A673 (cell line): ENCODE results near the gene GPR141.

Experiments
- CTCF ChIP-seq: fragments of 300-800, 200-600 bp; sonication (generic); conservative IDR thresholded peaks from 2 replicates; pipeline ENCODE4 v1.5.1; 2017; ENCODE audit warnings: low read depth, mild to moderate bottlenecking, antibody characterized with exemption, low read length, moderate library complexity, mixed read lengths
- EZH2 ChIP-seq: fragments of 200-600 bp; sonication (generic); IDR thresholded peaks from 2 replicates; pipeline ENCODE4 v1.6.1; 2017; ENCODE audit warnings: borderline replicate concordance, low read depth, mild to moderate bottlenecking, mixed read lengths, antibody characterized with exemption, low read length; ENCODE audit not compliant: poor library complexity, severe bottlenecking

GRCh38 chr7:37701769-37702168, 18.2 kb downstream of the GPR141 start:
- TF ChIP-seq CTCF (no peak), EZH2 (no peak)
